K562 (cell line): ENCODE data around the gene GRAMD4. TPM values are rescaled to one million over a fixed set of nuclear protein-coding genes. Genes with fewer than 3 reads are reported as not detected.

ENCODE experiments used
- ATAC-seq: fragments of 200-7000 bp; cut with Tn5 transposase; 3 replicates; pipeline ENCODE4 v1.9.1; 2020; ENCODE audit warnings: moderate library complexity
- BruUV-seq: library from RNA; stranded (reverse); fragments of 400-500 nt; replicated peaks from 2 replicates; lab custom pipeline; 2021; lab: Mats Ljungman, UMichigan
- CTCF ChIA-PET: fragments of 300-600 bp; formaldehyde crosslinking; extraction: SDS; loops from one replicate; lab custom pipeline; 2021; ENCODE audit warnings: low intra/inter-chr PET ratio; lab: Yijun Ruan, JAX
- POLR2A ChIA-PET: fragments of 300-600, 350-650 bp; sonication (Branson Sonifier 250); formaldehyde crosslinking; extraction: SDS; loops from one replicate; lab custom pipeline; 2021; ENCODE audit warnings: antibody characterized with exemption, inconsistent platforms; lab: Yijun Ruan, JAX
- DNase-seq, 4 experiments: peaks; one replicate each; pipeline versions ENCODE4 v3.0.0 to v3.0.0-alpha.2; 2011 to 2018; ENCODE audit warnings: low spot score in 3 of 4, mixed read lengths in 3 of 4; ENCODE audit errors: extremely low read depth in 1 of 4
- FAIRE-seq: peaks from 2 replicates; lab custom pipeline; 2011; peaks lifted over from hg19 to GRCh38; lab: Jason Lieb, UNC
- H2AFZ ChIP-seq: 2 replicates; pipeline ENCODE4 v1.6.0; 2011; ENCODE audit warnings: low read depth, low read length, control low read depth, inconsistent platforms
- H3K27ac ChIP-seq: fragments of 200-600 bp; 3 replicates; pipeline ENCODE4 v1.8.0; 2011; ENCODE audit warnings: low read depth, mild to moderate bottlenecking, control low read depth, inconsistent platforms, low read length, moderate library complexity, mixed read lengths; ENCODE audit errors: extremely low read depth
- H3K27me3 ChIP-seq, 2 experiments: fragments of 300-600 bp in 1 of 2; 2 replicates in 1 of 2; 3 replicates in 1 of 2; pipeline versions ENCODE4 v1.6.0 to v1.8.0; 2011; ENCODE audit warnings: inconsistent platforms in 2 of 2, low read length in 2 of 2, mild to moderate bottlenecking in 1 of 2, mixed read lengths in 1 of 2, moderate library complexity in 1 of 2; ENCODE audit not compliant: control insufficient read depth in 2 of 2, insufficient read depth in 2 of 2
- H3K36me3 ChIP-seq: fragments of 300-600 bp; 3 replicates; pipeline ENCODE4 v1.8.0; 2011; ENCODE audit warnings: mild to moderate bottlenecking, low read length, inconsistent platforms; ENCODE audit not compliant: control insufficient read depth, insufficient read depth
- H3K4me1 ChIP-seq, 2 experiments: fragments of 200-600 bp in 1 of 2; replicated peaks in 1 of 2; 2 replicates in 1 of 2; 3 replicates in 1 of 2; pipeline versions ENCODE4 v1.5.1 to v1.8.0; 2011; ENCODE audit warnings: inconsistent platforms in 2 of 2, low read length in 2 of 2, mild to moderate bottlenecking in 1 of 2, mixed read lengths in 1 of 2, moderate library complexity in 1 of 2; ENCODE audit not compliant: control insufficient read depth in 2 of 2, insufficient read depth in 2 of 2
- H3K4me2 ChIP-seq: 2 replicates; pipeline ENCODE4 v1.6.1; 2011; ENCODE audit warnings: low read length, control low read depth, inconsistent platforms, mixed read lengths; ENCODE audit not compliant: insufficient read depth
- H3K4me3 ChIP-seq: fragments of 200-600 bp; sonication (generic), shearing (Covaris generic); 2 replicates; pipeline ENCODE4 v1.5.1; 2016; ENCODE audit warnings: control low read depth, inconsistent platforms
- H3K79me2 ChIP-seq: fragments of 200-600 bp; 3 replicates; pipeline ENCODE4 v1.8.0; 2011; ENCODE audit warnings: low read length, inconsistent platforms; ENCODE audit not compliant: control insufficient read depth, insufficient read depth
- H3K9ac ChIP-seq, 2 experiments: 2 replicates each; pipeline versions ENCODE4 v1.6.0 to v1.6.1; 2011; ENCODE audit warnings: low read depth in 2 of 2, low read length in 2 of 2, control low read depth in 1 of 2, inconsistent platforms in 1 of 2, mild to moderate bottlenecking in 1 of 2, mixed read lengths in 1 of 2; ENCODE audit not compliant: insufficient read depth in 1 of 2
- H3K9me1 ChIP-seq: one replicate; pipeline ENCODE4 v1.6.0; 2011; ENCODE audit warnings: inconsistent platforms, mild to moderate bottlenecking, low read length, moderate library complexity; ENCODE audit not compliant: control insufficient read depth, insufficient read depth
- H3K9me3 ChIP-seq: replicated peaks from 2 replicates; pipeline ENCODE4 v1.5.1; 2011; ENCODE audit warnings: low read depth, low read length, inconsistent platforms; ENCODE audit not compliant: control insufficient read depth, insufficient read depth
- H4K20me1 ChIP-seq: replicated peaks from 2 replicates; pipeline ENCODE4 v1.6.1; 2011; ENCODE audit warnings: low read length, inconsistent platforms, mixed read lengths; ENCODE audit not compliant: control insufficient read depth, insufficient read depth
- C11orf30 ChIP-seq: fragments of 450-650 bp; IDR thresholded peaks from 2 replicates; pipeline ENCODE4 v1.6.1; 2016; ENCODE audit warnings: low read depth, mild to moderate bottlenecking
- CEBPG ChIP-seq, 3 experiments: fragments of 200-800 bp in 1 of 3; sonication (Bioruptor generic) in 1 of 3; sonication (generic) in 1 of 3; formaldehyde crosslinking in 1 of 3; IDR thresholded peaks in 2 of 3; conservative IDR thresholded peaks in 1 of 3; 2 replicates each; pipeline versions ENCODE4 v1.6.1 to v1.8.0; 2016 to 2022; ENCODE audit warnings: missing compliant biosample characterization in 2 of 3, missing genetic modification characterization in 2 of 3, mild to moderate bottlenecking in 1 of 3, missing genetic modification reagents in 1 of 3
- NCOR1 ChIP-seq: fragments of 450-650 bp; IDR thresholded peaks from 2 replicates; pipeline ENCODE4 v1.6.1; 2016; ENCODE audit warnings: mild to moderate bottlenecking, moderate library complexity
- ZNF707 ChIP-seq: fragments of 250-450 bp; sonication (Bioruptor Pico); conservative IDR thresholded peaks from 2 replicates; pipeline ENCODE4 v1.8.0; 2022; ENCODE audit warnings: inconsistent platforms, mild to moderate bottlenecking, moderate library complexity
- WGBS: fragments of 100-300 bp; shearing (Covaris generic); methylation state at CpG from one replicate; pipeline ENCODE4 v1.1.6; 2016; ENCODE audit warnings: low coverage, mixed read lengths; ENCODE audit not compliant: insufficient coverage; ENCODE audit errors: missing lambda C conversion rate; 5-methylcytosine and 5-hydroxymethylcytosine counted together
- in situ Hi-C: fragments of 300-500 bp; cut with MboI; formaldehyde crosslinking; loops from 4 replicates; pipeline ENCODE4 v1.15.0; 2018; ENCODE audit warnings: inconsistent platforms, mixed read lengths
- intact Hi-C: fragments of 100-400 bp; cut with micrococcal nuclease; formaldehyde crosslinking; loops from 2 replicates; pipeline ENCODE4 v1.14.2; 2022
- polyA plus RNA-seq, 8 experiments: library from polyadenylated mRNA; depleted of rRNA in 4 of 8; stranded (reverse) in 5 of 8; unstranded in 3 of 8; fragments of >200 nt; fragmentation: Nextera tagmentation in 2 of 8; fragmentation: Illumina TruSeq in 1 of 8; extraction: Ambion mirVana in 2 of 8; extraction: Trizol in 1 of 8; gene quantifications; 2 replicates each; pipeline versions ENCODE4 v1.2.1 to v1.2.3, GENCODE V29; 2011 to 2014; ENCODE audit warnings: inconsistent platforms in 1 of 8, missing spikeins in 1 of 8
- total RNA-seq, 7 experiments: library from RNA; depleted of rRNA in 6 of 7; stranded (reverse); fragments of >200 nt in 6 of 7; fragmentation: Illumina TruSeq in 2 of 7; extraction: Trizol in 2 of 7; gene quantifications; 2 replicates each; pipeline versions ENCODE4 v1.2.1 to v1.2.3, GENCODE V29; 2011 to 2021; ENCODE audit warnings: low replicate concordance in 1 of 7
- TF ChIP-seq, protein P1 (sequence below): IDR thresholded peaks from 2 replicates; pipeline ENCODE4 v1.6.1; 2016; ENCODE audit warnings: missing genetic modification characterization, missing compliant biosample characterization
- TF ChIP-seq, protein P2 (sequence below), 2 experiments: fragments of 250-450 bp in 1 of 2; fragments of 450-650 bp in 1 of 2; sonication (Bioruptor Pico) in 1 of 2; IDR thresholded peaks; 2 replicates each; pipeline versions ENCODE4 v1.6.1 to v1.8.0; 2016 to 2021; ENCODE audit warnings: mild to moderate bottlenecking in 2 of 2, moderate library complexity in 2 of 2, missing compliant biosample characterization in 1 of 2, missing genetic modification characterization in 1 of 2
- TF ChIP-seq, protein P3 (sequence below): sonication (generic); formaldehyde crosslinking; IDR thresholded peaks from 2 replicates; pipeline ENCODE4 v1.9.0; 2022; ENCODE audit warnings: mild to moderate bottlenecking, missing genetic modification reagents

The GRAMD4 gene
- total and polyA plus RNA-seq, 9 of the 15 experiments (the other 6 are each of a cell fraction or from before 2014, with no cell fraction given), result 0.18 to 44.8 (median 18.6) TPM

DNA sequence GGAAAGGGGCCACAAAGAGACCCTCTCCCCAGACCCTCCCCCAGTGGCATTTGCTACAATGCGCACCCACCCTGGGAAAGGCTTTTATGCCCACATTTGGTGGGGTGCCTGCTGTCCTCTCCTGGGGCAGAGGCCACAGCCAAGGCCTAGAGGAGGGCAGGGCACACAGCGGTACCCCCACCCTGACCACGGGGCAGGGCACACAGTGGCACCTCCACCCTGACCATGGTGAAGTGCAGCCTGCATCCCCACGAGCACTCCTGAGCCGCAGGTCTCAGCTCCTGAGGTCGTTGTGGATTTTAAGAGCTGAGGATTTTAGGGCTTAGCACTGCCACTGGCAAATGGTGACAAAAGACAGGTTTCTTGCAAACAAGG is 83.8 kb downstream of the GRAMD4 start:
- Histone ChIP-seq H3K9me1 (no peaks in the 10 kb centered on the region), H4K20me1 (no peaks in the 10 kb centered on the region), H3K4me1 (no peaks in the 10 kb centered on the region), H3K36me3 (peaks cover 26% of the 10 kb centered on the region; the same call in 1 of the 3 replicates), H2AFZ (no peak overlapping the region), H3K27ac (no peak overlapping the region), H3K9me3 (no peaks in the 10 kb centered on the region), H3K4me3 (no peak overlapping the region), H3K9ac (no peak overlapping the region; a peak in 1 of 4 replicates), H3K27me3 (no peaks in the 10 kb centered on the region), H3K4me2 (no peak overlapping the region), H3K79me2 (no peaks in the 10 kb centered on the region)
- DNase-seq (no peak), ATAC-seq (no peak), FAIRE-seq (no peak)
- WGBS, result 96% methylated on average over 5 of the region's 6 CpGs
- no TSS peak for BruUV-seq
- ChIA-PET CTCF (no interaction called here), POLR2A (no interaction called here)
- intact Hi-C loops (no loop called here), in situ Hi-C loops (loop anchor here (10.0 kb wide), 1 partner anchor 1509 kb away; no protein-coding TSS in a partner anchor)
- TF ChIP-seq C11orf30 (no peak), NCOR1 (no peak), ZNF707 (no peak), CEBPG (CRISPR knock-in tag; IDR thresholded peaks at IDR 0.05) (no peak), CEBPG (tag; conservative IDR thresholded peaks at IDR 0.05 in 1 of 2, IDR thresholded peaks at IDR 0.05 in 1 of 2) (no peak)
- TF ChIP-seq, protein P1, sequence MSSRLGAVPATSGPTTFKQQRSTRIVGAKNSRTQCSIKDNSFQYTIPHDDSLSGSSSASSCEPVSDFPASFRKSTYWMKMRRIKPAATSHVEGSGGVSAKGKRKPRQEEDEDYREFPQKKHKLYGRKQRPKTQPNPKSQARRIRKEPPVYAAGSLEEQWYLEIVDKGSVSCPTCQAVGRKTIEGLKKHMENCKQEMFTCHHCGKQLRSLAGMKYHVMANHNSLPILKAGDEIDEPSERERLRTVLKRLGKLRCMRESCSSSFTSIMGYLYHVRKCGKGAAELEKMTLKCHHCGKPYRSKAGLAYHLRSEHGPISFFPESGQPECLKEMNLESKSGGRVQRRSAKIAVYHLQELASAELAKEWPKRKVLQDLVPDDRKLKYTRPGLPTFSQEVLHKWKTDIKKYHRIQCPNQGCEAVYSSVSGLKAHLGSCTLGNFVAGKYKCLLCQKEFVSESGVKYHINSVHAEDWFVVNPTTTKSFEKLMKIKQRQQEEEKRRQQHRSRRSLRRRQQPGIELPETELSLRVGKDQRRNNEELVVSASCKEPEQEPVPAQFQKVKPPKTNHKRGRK (tag), result no peak
- TF ChIP-seq, protein P2, sequence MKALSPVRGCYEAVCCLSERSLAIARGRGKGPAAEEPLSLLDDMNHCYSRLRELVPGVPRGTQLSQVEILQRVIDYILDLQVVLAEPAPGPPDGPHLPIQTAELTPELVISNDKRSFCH (CRISPR knock-in tag; IDR thresholded peaks at IDR 0.05), result no peak
- TF ChIP-seq, protein P2 (tag; IDR thresholded peaks at IDR 0.05), result no peak
- TF ChIP-seq, protein P3, sequence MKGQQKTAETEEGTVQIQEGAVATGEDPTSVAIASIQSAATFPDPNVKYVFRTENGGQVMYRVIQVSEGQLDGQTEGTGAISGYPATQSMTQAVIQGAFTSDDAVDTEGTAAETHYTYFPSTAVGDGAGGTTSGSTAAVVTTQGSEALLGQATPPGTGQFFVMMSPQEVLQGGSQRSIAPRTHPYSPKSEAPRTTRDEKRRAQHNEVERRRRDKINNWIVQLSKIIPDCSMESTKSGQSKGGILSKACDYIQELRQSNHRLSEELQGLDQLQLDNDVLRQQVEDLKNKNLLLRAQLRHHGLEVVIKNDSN (CRISPR knock-in tag), result no peak
